A549 (cell line): ENCODE data around the gene KCNK15. TPM values are rescaled to one million over a fixed set of nuclear protein-coding genes. Genes with fewer than 3 reads are reported as not detected.

ENCODE experiments used
- ATAC-seq, 2 experiments: fragments of 200-7000 bp in 1 of 2; fragments of >200 bp in 1 of 2; cut with Nextera tagmentation in 1 of 2; cut with Tn5 transposase in 1 of 2; 3 replicates each; pipeline versions ENCODE4 v1.8.0 to v1.9.1; 2018 to 2020; ENCODE audit warnings: mild to moderate bottlenecking in 1 of 2, moderate library complexity in 1 of 2
- CTCF ChIA-PET: fragments of 300-600 bp; sonication (Branson Sonifier 250); formaldehyde crosslinking; extraction: SDS; loops from one replicate; lab custom pipeline; 2021; ENCODE audit warnings: antibody characterized with exemption, inconsistent platforms; lab: Yijun Ruan, JAX
- POLR2A ChIA-PET: fragments of 350-600 bp; formaldehyde crosslinking; extraction: SDS; loops from one replicate; lab custom pipeline; 2021; ENCODE audit warnings: antibody characterized with exemption, inconsistent platforms; lab: Yijun Ruan, JAX
- DNase-seq, 2 experiments: peaks; one replicate each; pipeline versions ENCODE4 v3.0.0 to v3.0.0-alpha.2; 2011 to 2016; ENCODE audit warnings: low read depth in 1 of 2, low spot score in 1 of 2
- FAIRE-seq: peaks from 2 replicates; lab custom pipeline; 2011; peaks lifted over from hg19 to GRCh38; lab: Jason Lieb, UNC
- H3K27ac ChIP-seq, 2 experiments: fragments of >200 bp; sonication (Bioruptor Twin); formaldehyde crosslinking; 3 replicates each; pipeline ENCODE4 v1.5.1; 2016 to 2017
- H3K4me1 ChIP-seq: fragments of >200 bp; sonication (Bioruptor Twin); formaldehyde crosslinking; 3 replicates; pipeline ENCODE4 v1.6.1; 2016
- H3K4me2 ChIP-seq: fragments of >200 bp; sonication (Bioruptor Twin); formaldehyde crosslinking; 3 replicates; pipeline ENCODE4 v1.6.1; 2016
- H3K4me3 ChIP-seq: fragments of >200 bp; sonication (Bioruptor Twin); formaldehyde crosslinking; 3 replicates; pipeline ENCODE4 v1.5.1; 2016
- H3K9me3 ChIP-seq: fragments of >200 bp; sonication (Bioruptor Twin); formaldehyde crosslinking; 3 replicates; pipeline ENCODE4 v1.6.1; 2016
- CBX2 ChIP-seq: fragments of 200-600 bp; sonication (generic); IDR thresholded peaks from 2 replicates; pipeline ENCODE4 v1.6.1; 2016; ENCODE audit warnings: low read depth, mild to moderate bottlenecking, borderline replicate concordance
- CEBPB ChIP-seq, 2 experiments: fragments of >200 bp in 1 of 2; sonication (Bioruptor Twin) in 1 of 2; formaldehyde crosslinking in 1 of 2; IDR thresholded peaks; 2 replicates each; pipeline ENCODE4 v1.6.1; 2012 to 2016
- EHMT2 ChIP-seq: fragments of 200-600 bp; sonication (generic); IDR thresholded peaks from 2 replicates; pipeline ENCODE4 v1.6.1; 2016; ENCODE audit warnings: antibody characterized with exemption, low read depth, mild to moderate bottlenecking, moderate library complexity
- FOSB ChIP-seq: fragments of 250-450 bp; sonication (Bioruptor Pico); IDR thresholded peaks from 2 replicates; pipeline ENCODE4 v1.5.0; 2020; ENCODE audit warnings: mild to moderate bottlenecking, moderate library complexity
- MAFK ChIP-seq: fragments of 450-650 bp; IDR thresholded peaks from 2 replicates; pipeline ENCODE4 v1.6.1; 2014; ENCODE audit not compliant: partially characterized antibody
- MYC ChIP-seq: IDR thresholded peaks from 2 replicates; pipeline ENCODE4 v1.6.1; 2012; ENCODE audit warnings: mild to moderate bottlenecking, inconsistent platforms, low read length, improper control_type of control experiment, borderline replicate concordance
- NPAS2 ChIP-seq: fragments of 250-450 bp; sonication (Bioruptor Pico); IDR thresholded peaks from 2 replicates; pipeline ENCODE4 v1.8.0; 2022; ENCODE audit warnings: mild to moderate bottlenecking, moderate library complexity, borderline replicate concordance
- POLR2AphosphoS2 ChIP-seq: conservative IDR thresholded peaks from 2 replicates; pipeline ENCODE4 v1.6.1; 2012; ENCODE audit warnings: low read length, improper control_type of control experiment, inconsistent platforms
- RAD21 ChIP-seq, 2 experiments: fragments of >200 bp in 1 of 2; sonication (Bioruptor Twin) in 1 of 2; formaldehyde crosslinking in 1 of 2; IDR thresholded peaks in 1 of 2; conservative IDR thresholded peaks in 1 of 2; 2 replicates in 1 of 2; 3 replicates in 1 of 2; pipeline ENCODE4 v1.6.1; 2012 to 2018; ENCODE audit warnings: inconsistent platforms in 1 of 2
- RCOR1 ChIP-seq: fragments of 150-350 bp; IDR thresholded peaks from 2 replicates; pipeline ENCODE4 v1.6.1; 2014; ENCODE audit warnings: antibody characterized with exemption, low read length, low read depth
- RFX5 ChIP-seq: fragments of 450-650 bp; IDR thresholded peaks from 2 replicates; pipeline ENCODE4 v1.7.1; 2014; ENCODE audit warnings: antibody characterized with exemption, mild to moderate bottlenecking, moderate library complexity
- TP53 ChIP-seq: fragments of 250-450 bp; sonication (Bioruptor Pico); IDR thresholded peaks from 2 replicates; pipeline ENCODE4 v1.5.0; 2021; ENCODE audit warnings: mild to moderate bottlenecking, moderate library complexity
- ZC3H11A ChIP-seq: fragments of 450-650 bp; IDR thresholded peaks from 2 replicates; pipeline ENCODE4 v1.6.1; 2014; ENCODE audit warnings: antibody characterized with exemption, mild to moderate bottlenecking
- WGBS: methylation state at CpG from one replicate; pipeline ENCODE4 v1.1.6; 2017; ENCODE audit errors: missing lambda C conversion rate; 5-methylcytosine and 5-hydroxymethylcytosine counted together
- polyA plus RNA-seq, 4 experiments: library from polyadenylated mRNA; depleted of rRNA in 3 of 4; stranded (reverse); fragments of >200 nt; fragmentation: RNase III in 1 of 4; extraction: RNeasy Plus Mini Kit Qiagen cat#74134 plus additional on column Dnase treatment in 1 of 4; gene quantifications; 2 replicates in 3 of 4; 3 replicates in 1 of 4; pipeline ENCODE4 v1.2.3, GENCODE V29; 2011 to 2017
- TF ChIP-seq, protein P1 (sequence below): fragments of 250-450 bp; sonication (Bioruptor Pico); IDR thresholded peaks from 2 replicates; pipeline ENCODE4 v1.5.0; 2020; ENCODE audit warnings: low read depth, mild to moderate bottlenecking, moderate library complexity
- TF ChIP-seq, protein P2 (sequence below): fragments of 250-450 bp; sonication (Bioruptor Pico); IDR thresholded peaks from 2 replicates; pipeline ENCODE4 v1.5.0; 2021; ENCODE audit warnings: mild to moderate bottlenecking, moderate library complexity, borderline replicate concordance

Gene KCNK15
- polyA plus RNA-seq, 2 of the 4 experiments (the other 2 are of a cell fraction), result 0.43 to 0.49 TPM

- TF ChIP-seq, protein P1, sequence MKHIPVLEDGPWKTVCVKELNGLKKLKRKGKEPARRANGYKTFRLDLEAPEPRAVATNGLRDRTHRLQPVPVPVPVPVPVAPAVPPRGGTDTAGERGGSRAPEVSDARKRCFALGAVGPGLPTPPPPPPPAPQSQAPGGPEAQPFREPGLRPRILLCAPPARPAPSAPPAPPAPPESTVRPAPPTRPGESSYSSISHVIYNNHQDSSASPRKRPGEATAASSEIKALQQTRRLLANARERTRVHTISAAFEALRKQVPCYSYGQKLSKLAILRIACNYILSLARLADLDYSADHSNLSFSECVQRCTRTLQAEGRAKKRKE, result no peak
- TF ChIP-seq CBX2, result no peak
These were observed 4.6 kb downstream of the KCNK15 start (continued) for GRCh38 chr20:44750081-44750805.

DNA sequence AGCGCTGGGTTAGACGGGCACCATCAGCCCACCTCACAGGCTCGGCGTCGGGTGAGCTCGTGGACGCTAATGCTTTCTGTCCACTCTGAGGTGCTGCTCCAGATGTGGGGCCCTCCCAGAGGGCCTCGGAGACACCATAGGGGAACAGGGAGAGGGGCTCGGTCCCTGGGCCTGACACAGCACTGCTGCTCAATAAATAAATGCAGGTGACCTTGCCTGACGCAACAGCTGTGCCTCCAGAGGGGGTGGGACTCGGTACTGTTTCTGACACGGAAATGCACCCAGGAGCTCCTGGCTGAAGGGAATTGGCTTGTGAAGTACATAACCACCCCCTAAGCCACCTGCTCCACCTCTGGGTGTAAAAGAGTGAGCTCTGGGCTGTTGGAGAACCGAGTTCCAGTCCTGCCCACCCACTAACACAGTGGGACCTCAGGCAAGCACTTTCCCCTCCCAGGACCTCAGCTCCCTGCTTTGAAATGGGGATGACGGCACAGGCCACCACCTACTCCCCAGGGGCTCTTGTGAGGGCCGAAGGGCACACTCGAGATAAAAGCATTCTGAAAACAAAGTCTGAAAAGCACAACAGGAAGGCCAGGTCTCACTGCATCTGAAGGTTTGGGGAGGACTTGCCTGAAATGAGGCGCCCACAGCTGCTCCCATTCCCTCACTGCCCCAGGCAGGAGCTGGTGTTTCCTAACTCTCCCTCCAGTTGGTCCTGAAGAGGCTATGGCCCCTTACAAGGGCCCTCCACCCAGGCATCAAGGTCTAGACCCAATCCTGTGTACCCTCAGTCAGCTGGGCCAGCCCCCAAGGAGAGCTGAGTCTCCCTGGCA, 6.7 kb downstream of the KCNK15 start:
- DNase-seq (no peak), FAIRE-seq (no peak), ATAC-seq (no peak)
- no peak overlapping the region for H3K27ac ChIP-seq
- ChIA-PET CTCF (interaction anchor here (1.1 to 3.9 kb wide), 7 partner anchors 58 to 538 kb away, joined by 3 to 24 read pairs (median 3); partner anchors contain the start of gene RIMS4), POLR2A (no interaction called here)
- 66% methylated on average over 17 of the region's 17 CpGs for WGBS
- H3K4me2 ChIP-seq, result no peak overlapping the region
- H3K4me3 ChIP-seq, result no peak overlapping the region
- H3K9me3 ChIP-seq, result no peaks in the 10 kb centered on the region
- TF ChIP-seq, protein P2, sequence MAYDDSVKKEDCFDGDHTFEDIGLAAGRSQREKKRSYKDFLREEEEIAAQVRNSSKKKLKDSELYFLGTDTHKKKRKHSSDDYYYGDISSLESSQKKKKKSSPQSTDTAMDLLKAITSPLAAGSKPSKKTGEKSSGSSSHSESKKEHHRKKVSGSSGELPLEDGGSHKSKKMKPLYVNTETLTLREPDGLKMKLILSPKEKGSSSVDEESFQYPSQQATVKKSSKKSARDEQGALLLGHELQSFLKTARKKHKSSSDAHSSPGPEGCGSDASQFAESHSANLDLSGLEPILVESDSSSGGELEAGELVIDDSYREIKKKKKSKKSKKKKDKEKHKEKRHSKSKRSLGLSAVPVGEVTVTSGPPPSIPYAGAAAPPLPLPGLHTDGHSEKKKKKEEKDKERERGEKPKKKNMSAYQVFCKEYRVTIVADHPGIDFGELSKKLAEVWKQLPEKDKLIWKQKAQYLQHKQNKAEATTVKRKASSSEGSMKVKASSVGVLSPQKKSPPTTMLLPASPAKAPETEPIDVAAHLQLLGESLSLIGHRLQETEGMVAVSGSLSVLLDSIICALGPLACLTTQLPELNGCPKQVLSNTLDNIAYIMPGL (CRISPR knock-in tag), result no peak
- TF ChIP-seq NPAS2 (CRISPR knock-in tag), result no peak
- TF ChIP-seq CEBPB (IDR thresholded peaks at IDR 0.05), result no peak
- H3K4me1 ChIP-seq, result peaks cover 12% of the 10 kb centered on the region

DNA sequence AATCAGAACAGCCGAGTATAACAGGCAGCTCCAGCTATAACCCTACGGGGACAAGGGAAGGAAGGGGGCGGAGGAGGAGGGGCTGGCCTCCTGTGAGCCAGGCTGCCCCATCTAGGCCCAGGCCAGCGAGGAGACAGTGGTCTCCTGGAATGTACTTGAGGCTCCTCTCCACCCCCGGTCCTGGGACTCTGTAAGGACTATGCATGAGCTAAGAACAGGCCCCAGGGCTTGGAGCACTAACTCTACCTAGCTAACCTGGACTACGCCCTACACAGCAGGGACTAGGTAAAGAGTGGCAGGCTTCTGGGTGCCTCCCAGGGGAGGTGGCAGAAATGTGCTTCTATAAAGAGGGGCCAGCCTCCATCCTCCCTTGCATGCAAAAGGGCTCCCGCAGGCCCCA, 8.9 kb downstream of the KCNK15 start:
- no peak for FAIRE-seq
- Histone ChIP-seq H3K9me3 (no peaks in the 10 kb centered on the region), H3K4me2 (no peak overlapping the region), H3K4me1 (peaks cover 5% of the 10 kb centered on the region; the same call in 1 of the 3 replicates), H3K4me3 (no peak overlapping the region), H3K27ac (no peak overlapping the region)
- DNase-seq, result no peak
- ChIA-PET POLR2A (no interaction called here), CTCF (interaction anchor here (0.6 to 2.7 kb wide), 5 partner anchors 24 to 115 kb away, joined by 3 to 13 read pairs (median 3); no protein-coding TSS in a partner anchor)
- TF ChIP-seq MAFK, result no peak
- no peak for ATAC-seq
- WGBS, result 67% methylated on average over 7 of the region's 7 CpGs

DNA sequence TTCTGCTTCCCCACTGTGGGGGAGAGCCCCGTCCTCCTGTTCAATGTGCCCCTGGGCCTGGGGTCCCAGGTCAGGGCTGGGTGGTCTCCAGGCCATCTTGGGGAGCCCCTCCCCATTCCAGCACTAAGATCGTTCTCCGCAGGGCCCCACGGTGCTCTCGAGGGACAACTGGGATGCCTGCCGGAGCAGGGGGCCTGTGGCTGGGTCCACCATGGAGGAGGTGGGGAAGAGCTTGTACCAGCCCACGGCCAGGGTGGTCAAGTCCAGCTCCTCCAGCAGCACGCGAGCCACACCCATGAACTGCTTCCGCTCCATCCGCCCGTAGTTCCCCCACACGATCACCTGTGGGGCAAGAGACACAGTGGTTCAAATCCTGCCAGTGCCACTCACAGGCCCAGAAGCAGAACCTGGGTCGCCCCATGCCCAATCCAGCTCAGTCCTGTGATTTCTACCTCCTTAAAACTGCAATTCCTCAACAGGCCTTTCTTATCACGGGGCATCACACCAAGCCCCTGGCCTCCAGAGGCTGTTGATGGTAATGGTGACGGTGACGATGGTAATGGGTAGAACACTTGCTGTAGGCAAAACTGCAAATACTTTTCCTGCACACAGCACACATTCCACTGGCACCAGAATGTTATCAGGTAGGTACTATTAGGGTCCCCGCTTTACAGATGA, 10.5 kb downstream of the KCNK15 start:
- DNase-seq (no peak), FAIRE-seq (no peak), ATAC-seq (peak in 1 of 2 experiments; percentile 51; a peak in 3 of 6 replicates)
- no peak overlapping the region for H3K4me2 ChIP-seq
- H3K4me1 ChIP-seq, result no peaks in the 10 kb centered on the region
- H3K4me3 ChIP-seq, result no peak overlapping the region
- ChIA-PET POLR2A (interaction anchor here (1.5 kb wide), 1 partner anchor 129 kb away, joined by 3 read pairs; the partner anchor contains the start of gene YWHAB), CTCF (interaction anchor here (0.7 to 2.1 kb wide), 7 partner anchors 8 to 81 kb away, joined by 3 to 5 read pairs (median 4); no protein-coding TSS in a partner anchor)
- H3K9me3 ChIP-seq, result no peaks in the 10 kb centered on the region
- no peak overlapping the region for H3K27ac ChIP-seq
- no peak for TF ChIP-seq EHMT2
- no peak for TF ChIP-seq MYC
- no peak for TF ChIP-seq TP53 (CRISPR knock-in tag)
- no peak for TF ChIP-seq RFX5
- TF ChIP-seq RCOR1, result no peak
- no peak for TF ChIP-seq FOSB
- no peak for TF ChIP-seq POLR2AphosphoS2
- no peak for TF ChIP-seq NPAS2 (CRISPR knock-in tag)
- no peak for TF ChIP-seq RAD21 (conservative IDR thresholded peaks at IDR 0.05 in 1 of 2, IDR thresholded peaks at IDR 0.05 in 1 of 2)
- TF ChIP-seq ZC3H11A, result no peak
- WGBS, result 80% methylated on average over 17 of the region's 18 CpGs
